ENCODE results near the gene EIF4E1B. TPM values are rescaled to one million over a fixed set of nuclear protein-coding genes. Genes with fewer than 3 reads are reported as not detected.

The EIF4E1B gene
- total RNA-seq, 1 experiment from 2014 or later = not detected

DNA sequence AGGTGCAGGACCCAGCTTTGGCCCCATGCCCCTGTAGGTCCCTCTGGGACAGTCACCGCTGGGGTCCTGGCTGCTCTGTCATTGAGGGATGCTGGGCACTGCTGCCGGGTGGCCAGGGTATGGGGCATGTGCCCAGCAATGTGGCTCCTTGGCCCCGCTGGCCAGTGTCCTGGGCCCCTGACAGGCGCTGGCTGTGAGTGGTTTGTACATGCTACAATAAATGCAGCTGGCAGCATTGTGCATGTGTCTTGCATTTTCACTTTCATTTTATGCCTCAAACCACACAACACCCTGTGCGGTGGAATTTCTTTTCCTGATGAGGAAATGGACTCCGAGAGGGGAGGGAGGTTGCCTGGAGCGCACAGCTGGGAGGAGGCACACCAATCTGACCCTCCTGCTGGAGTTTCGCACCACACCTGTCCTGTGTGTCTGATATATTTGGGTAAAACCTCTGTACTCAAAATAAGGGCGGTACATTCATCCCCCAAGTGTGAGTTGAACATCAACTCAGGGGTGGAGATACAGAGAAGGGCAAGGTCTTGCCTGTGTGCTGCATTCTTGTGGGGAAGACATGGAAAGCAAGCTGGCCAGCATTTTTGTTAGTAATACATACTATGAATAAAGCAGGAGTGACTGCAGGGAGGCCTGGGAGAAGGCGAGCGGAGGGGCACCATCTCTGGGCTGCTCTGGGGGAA is 28.5 kb downstream of the EIF4E1B start:
- Histone ChIP-seq H3K36me3 (ENCODE audit: insufficient read depth, low read length, poor library complexity, severe bottlenecking) (no peaks in the 10 kb centered on the region), H3K27me3 (replicated peaks; ENCODE audit: insufficient read depth, low read depth, low read length, poor library complexity) (no peaks in the 10 kb centered on the region), H3K9me3 (ENCODE audit: low read depth, low read length, poor library complexity, severe bottlenecking) (no peaks in the 10 kb centered on the region), H3K4me3 (ENCODE audit: low read depth, low read length, poor library complexity, severe bottlenecking) (no peak overlapping the region), H3K27ac (ENCODE audit: low read depth, low read length, poor library complexity, severe bottlenecking) (no peak overlapping the region), H3K4me1 (ENCODE audit: insufficient read depth, low read length, poor library complexity, severe bottlenecking) (no peaks in the 10 kb centered on the region)
- TF ChIP-seq, protein P1, sequence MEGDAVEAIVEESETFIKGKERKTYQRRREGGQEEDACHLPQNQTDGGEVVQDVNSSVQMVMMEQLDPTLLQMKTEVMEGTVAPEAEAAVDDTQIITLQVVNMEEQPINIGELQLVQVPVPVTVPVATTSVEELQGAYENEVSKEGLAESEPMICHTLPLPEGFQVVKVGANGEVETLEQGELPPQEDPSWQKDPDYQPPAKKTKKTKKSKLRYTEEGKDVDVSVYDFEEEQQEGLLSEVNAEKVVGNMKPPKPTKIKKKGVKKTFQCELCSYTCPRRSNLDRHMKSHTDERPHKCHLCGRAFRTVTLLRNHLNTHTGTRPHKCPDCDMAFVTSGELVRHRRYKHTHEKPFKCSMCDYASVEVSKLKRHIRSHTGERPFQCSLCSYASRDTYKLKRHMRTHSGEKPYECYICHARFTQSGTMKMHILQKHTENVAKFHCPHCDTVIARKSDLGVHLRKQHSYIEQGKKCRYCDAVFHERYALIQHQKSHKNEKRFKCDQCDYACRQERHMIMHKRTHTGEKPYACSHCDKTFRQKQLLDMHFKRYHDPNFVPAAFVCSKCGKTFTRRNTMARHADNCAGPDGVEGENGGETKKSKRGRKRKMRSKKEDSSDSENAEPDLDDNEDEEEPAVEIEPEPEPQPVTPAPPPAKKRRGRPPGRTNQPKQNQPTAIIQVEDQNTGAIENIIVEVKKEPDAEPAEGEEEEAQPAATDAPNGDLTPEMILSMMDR (conservative IDR thresholded peaks at IDR 0.05; ENCODE audit: low read depth, low read length) = no peak
- TF ChIP-seq EZH2 (IDR thresholded peaks at IDR 0.05; ENCODE audit: borderline replicate concordance, low read depth, low read length, poor library complexity, severe bottlenecking) = no peak
- CTCF ChIA-PET = interaction anchor here (1.3 to 1.7 kb wide), 2 partner anchors 9 to 453 kb away, joined by 4 read pairs; no protein-coding TSS in a partner anchor
- POLR2A ChIA-PET (ENCODE audit: low non-redundant PET) = no interaction called here
- intact Hi-C loops (cut with micrococcal nuclease; ENCODE audit: unreplicated experiment) = loop anchor here (2.0 kb wide), 1 partner anchor 160 kb away; no protein-coding TSS in a partner anchor
- DNase-seq (ENCODE audit: low spot score) = no peak
- BruUV-seq (replicated peaks) = no TSS peak

DNA sequence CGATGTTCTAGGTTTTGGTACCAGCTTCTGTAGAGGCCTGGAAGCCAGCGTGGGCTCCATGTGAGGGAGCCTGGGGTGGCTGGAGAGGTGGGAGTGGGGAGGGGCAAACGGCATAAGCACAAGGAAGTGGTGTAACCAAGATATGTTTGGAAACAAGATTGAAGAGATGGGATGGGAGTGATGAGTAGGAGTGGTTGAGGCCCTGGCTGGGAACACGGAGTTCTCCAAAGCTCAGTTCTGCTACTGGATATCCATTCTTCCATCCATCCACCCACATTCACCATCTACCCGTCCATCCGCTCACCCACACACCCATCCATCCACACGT is 29.0 kb downstream of the EIF4E1B start:
- Histone ChIP-seq H3K36me3 (ENCODE audit: insufficient read depth, low read length, poor library complexity, severe bottlenecking) (no peaks in the 10 kb centered on the region), H3K27me3 (replicated peaks; ENCODE audit: insufficient read depth, low read depth, low read length, poor library complexity) (no peaks in the 10 kb centered on the region), H3K4me1 (ENCODE audit: insufficient read depth, low read length, poor library complexity, severe bottlenecking) (no peaks in the 10 kb centered on the region), H3K27ac (ENCODE audit: low read depth, low read length, poor library complexity, severe bottlenecking) (no peak overlapping the region), H3K4me3 (ENCODE audit: low read depth, low read length, poor library complexity, severe bottlenecking) (no peak overlapping the region), H3K9me3 (ENCODE audit: low read depth, low read length, poor library complexity, severe bottlenecking) (no peaks in the 10 kb centered on the region)
- no TSS peak for BruUV-seq (replicated peaks)
- DNase-seq (ENCODE audit: low spot score) = no peak
- TF ChIP-seq, protein P1 (conservative IDR thresholded peaks at IDR 0.05; ENCODE audit: low read depth, low read length) = no peak
- TF ChIP-seq EZH2 (IDR thresholded peaks at IDR 0.05; ENCODE audit: borderline replicate concordance, low read depth, low read length, poor library complexity, severe bottlenecking) = no peak
- intact Hi-C loops (cut with micrococcal nuclease; ENCODE audit: unreplicated experiment) = loop anchor here (2.0 kb wide), 1 partner anchor 159 kb away; no protein-coding TSS in a partner anchor
- POLR2A ChIA-PET (ENCODE audit: low non-redundant PET) = no interaction called here
- CTCF ChIA-PET = no interaction called here

DNA sequence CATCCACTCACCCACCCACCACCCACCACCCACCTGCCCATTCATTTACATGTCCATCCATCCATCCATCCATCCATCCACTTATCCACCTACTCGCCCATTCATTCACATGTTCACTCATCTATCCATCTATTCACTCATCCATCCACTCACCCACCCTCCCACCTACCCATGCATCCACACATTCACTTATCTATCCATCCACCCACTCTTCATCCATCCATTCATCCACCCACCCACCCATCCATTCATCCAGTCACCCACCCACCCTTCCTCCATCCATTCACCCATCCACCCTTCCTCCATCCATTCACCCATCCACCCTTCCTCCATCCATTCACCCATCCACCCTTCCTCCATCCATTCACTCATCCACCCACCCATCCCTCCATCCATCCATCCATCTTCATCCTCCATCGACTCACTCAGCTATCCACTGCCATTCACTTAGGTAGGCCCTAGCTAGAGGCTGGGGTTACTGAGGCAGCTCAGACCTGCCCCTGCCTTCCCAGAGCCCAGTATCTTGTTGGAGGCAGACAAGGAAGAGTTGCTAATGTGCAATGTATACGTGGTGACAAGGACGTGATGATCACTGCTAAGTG is 29.5 kb downstream of the EIF4E1B start:
- ChIA-PET CTCF (interaction anchor here (0.5 to 1.7 kb wide), 16 partner anchors 8 to 930 kb away, joined by 3 to 23 read pairs (median 4); partner anchors contain the start of genes RNF44 and TSPAN17), POLR2A (ENCODE audit: low non-redundant PET) (interaction anchor here (0.6 kb wide), 1 partner anchor 13 kb away, joined by 3 read pairs; no protein-coding TSS in a partner anchor)
- Histone ChIP-seq H3K4me3 (ENCODE audit: low read depth, low read length, poor library complexity, severe bottlenecking) (no peak overlapping the region), H3K4me1 (ENCODE audit: insufficient read depth, low read length, poor library complexity, severe bottlenecking) (no peaks in the 10 kb centered on the region), H3K27me3 (replicated peaks; ENCODE audit: insufficient read depth, low read depth, low read length, poor library complexity) (no peaks in the 10 kb centered on the region), H3K27ac (ENCODE audit: low read depth, low read length, poor library complexity, severe bottlenecking) (no peak overlapping the region), H3K9me3 (ENCODE audit: low read depth, low read length, poor library complexity, severe bottlenecking) (no peaks in the 10 kb centered on the region), H3K36me3 (ENCODE audit: insufficient read depth, low read length, poor library complexity, severe bottlenecking) (no peaks in the 10 kb centered on the region)
- DNase-seq (ENCODE audit: low spot score) = no peak
- TF ChIP-seq EZH2 (IDR thresholded peaks at IDR 0.05; ENCODE audit: borderline replicate concordance, low read depth, low read length, poor library complexity, severe bottlenecking) = no peak
- TF ChIP-seq, protein P1 (conservative IDR thresholded peaks at IDR 0.05; ENCODE audit: low read depth, low read length) = no peak
- BruUV-seq (replicated peaks) = no TSS peak
- intact Hi-C loops (cut with micrococcal nuclease; ENCODE audit: unreplicated experiment) = loop anchor here (2.0 kb wide), 2 partner anchors 159 to 299 kb away; no protein-coding TSS in a partner anchor
